GM21723 (cell line): ENCODE measurements around the gene FBXL7.

Experiments used
- ATAC-seq: cut with Tn5 transposase; IDR thresholded peaks from one replicate; pipeline ENCODE4 v1.9.1; 2021; ENCODE audit warnings: mild to moderate bottlenecking, moderate library complexity; ENCODE audit not compliant: unreplicated experiment

The FBXL7 gene

GRCh38 chr5:15702102-15702501 lies 202.1 kb downstream of the FBXL7 start:
- no peak for ATAC-seq

- ATAC-seq: no peak
Measured at GRCh38 chr5:15703901-15704300, 203.9 kb downstream of the FBXL7 start.

GRCh38 chr5:15704397-15704947 lies 204.5 kb downstream of the FBXL7 start:
- ATAC-seq: no peak

GRCh38 chr5:15707631-15708030 lies 207.7 kb downstream of the FBXL7 start:
- no peak for ATAC-seq

- ATAC-seq: no peak
Measured at GRCh38 chr5:15711892-15712291, 211.9 kb downstream of the FBXL7 start.

GRCh38 chr5:15715535-15715934 lies 215.6 kb downstream of the FBXL7 start:
- ATAC-seq: no peak

- no peak for ATAC-seq
Measured at GRCh38 chr5:15715967-15716366, 216.0 kb downstream of the FBXL7 start.

- ATAC-seq: no peak
Measured at GRCh38 chr5:15717001-15717400, 217.0 kb downstream of the FBXL7 start.

GRCh38 chr5:15718421-15719179 lies 218.6 kb downstream of the FBXL7 start:
- ATAC-seq: no peak

- ATAC-seq: no peak
Measured at GRCh38 chr5:15719784-15720183, 219.8 kb downstream of the FBXL7 start.

GRCh38 chr5:15720515-15720914 lies 220.5 kb downstream of the FBXL7 start:
- ATAC-seq: no peak

- no peak for ATAC-seq
Measured at GRCh38 chr5:15722305-15722704, 222.3 kb downstream of the FBXL7 start.

- no peak for ATAC-seq
Measured at GRCh38 chr5:15727375-15727774, 227.4 kb downstream of the FBXL7 start.

- no peak for ATAC-seq
Measured at GRCh38 chr5:15728811-15729210, 228.8 kb downstream of the FBXL7 start.

GRCh38 chr5:15731699-15732098 lies 231.7 kb downstream of the FBXL7 start:
- ATAC-seq: no peak

- ATAC-seq: no peak
Measured at GRCh38 chr5:15734058-15734457, 234.1 kb downstream of the FBXL7 start.

GRCh38 chr5:15737036-15737821 lies 237.2 kb downstream of the FBXL7 start:
- no peak for ATAC-seq

GRCh38 chr5:15737871-15738664 lies 238.1 kb downstream of the FBXL7 start:
- ATAC-seq: no peak

- ATAC-seq: no peak
Measured at GRCh38 chr5:15740383-15740782, 240.4 kb downstream of the FBXL7 start.

- no peak for ATAC-seq
Measured at GRCh38 chr5:15741591-15741990, 241.6 kb downstream of the FBXL7 start.

GRCh38 chr5:15746833-15747232 lies 246.9 kb downstream of the FBXL7 start:
- ATAC-seq: no peak
